ENCODE results near the gene LTBP3.
"Not testable (repeated sequence)": the region's sequence is repeated elsewhere in the genome, so short reads cannot be mapped to it uniquely, and the experiment has no call there.

- not testable (repeated sequence) for TF ChIP-seq CTCF (IDR thresholded peaks at IDR 0.05 in 2 of 3, conservative IDR thresholded peaks at IDR 0.05 in 1 of 3; ENCODE audit: borderline replicate concordance in 1 of 3, insufficient read depth in 1 of 3, low read depth in 2 of 3, low read length in 2 of 3); POLR2A (IDR thresholded peaks at IDR 0.05; ENCODE audit: borderline replicate concordance, extremely low read depth, insufficient read depth, insufficient read length); POLR2AphosphoS5 (IDR thresholded peaks at IDR 0.05; ENCODE audit: low read depth, low read length); REST (IDR thresholded peaks at IDR 0.05; ENCODE audit: low read depth); TCF7L2 (IDR thresholded peaks at IDR 0.05; ENCODE audit: borderline replicate concordance, extremely low read depth, insufficient read depth, insufficient read length); FOSL1 (IDR thresholded peaks at IDR 0.05; ENCODE audit: low read depth); SP1 (IDR thresholded peaks at IDR 0.05; ENCODE audit: low read depth); EGR1 (IDR thresholded peaks at IDR 0.05; ENCODE audit: low read depth); SIN3A (IDR thresholded peaks at IDR 0.05; ENCODE audit: low read depth)
These were observed 6.9 kb upstream of the LTBP3 start for GRCh38 chr11:65564879-65565559.

Measured in HCT116 (cell line).